HG02884 (cell line): ENCODE data around the gene PCDHGA6.
"Not testable (repeated sequence)": the region's sequence is repeated elsewhere in the genome, so short reads cannot be mapped to it uniquely, and the experiment has no call there.

ENCODE experiments used
- ATAC-seq: cut with Tn5 transposase; IDR thresholded peaks from one replicate; pipeline ENCODE4 v1.9.1; 2021; ENCODE audit warnings: mild to moderate bottlenecking, moderate library complexity; ENCODE audit not compliant: unreplicated experiment

PCDHGA6 gene

GRCh38 chr5:141359790-141360426 is 13.8 kb upstream of the PCDHGA6 start, which contains the start of gene PCDHGB2:
Gene PCDHGB2, plus strand, starts transcription at chr5:141359994. Its CDS starts 142 bp downstream, at chr5:141360136.
- ATAC-seq: no peak

DNA sequence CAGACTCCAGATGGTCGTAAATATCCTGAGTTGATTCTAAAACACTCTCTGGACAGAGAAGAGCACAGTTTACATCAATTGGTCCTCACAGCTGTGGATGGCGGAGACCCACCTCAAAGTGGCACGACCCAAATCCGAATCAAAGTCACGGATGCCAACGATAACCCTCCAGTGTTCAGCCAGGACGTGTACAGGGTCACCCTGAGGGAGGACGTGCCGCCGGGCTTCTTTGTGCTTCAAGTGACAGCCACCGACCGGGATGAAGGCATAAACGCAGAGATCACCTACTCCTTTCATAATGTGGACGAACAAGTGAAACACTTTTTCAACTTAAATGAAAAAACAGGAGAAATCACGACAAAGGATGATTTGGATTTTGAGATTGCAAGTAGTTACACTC is 13.0 kb upstream of the PCDHGA6 start:
- no peak for ATAC-seq

- no peak for ATAC-seq
These were observed 11.0 kb upstream of the PCDHGA6 start for GRCh38 chr5:141362719-141363118.

DNA sequence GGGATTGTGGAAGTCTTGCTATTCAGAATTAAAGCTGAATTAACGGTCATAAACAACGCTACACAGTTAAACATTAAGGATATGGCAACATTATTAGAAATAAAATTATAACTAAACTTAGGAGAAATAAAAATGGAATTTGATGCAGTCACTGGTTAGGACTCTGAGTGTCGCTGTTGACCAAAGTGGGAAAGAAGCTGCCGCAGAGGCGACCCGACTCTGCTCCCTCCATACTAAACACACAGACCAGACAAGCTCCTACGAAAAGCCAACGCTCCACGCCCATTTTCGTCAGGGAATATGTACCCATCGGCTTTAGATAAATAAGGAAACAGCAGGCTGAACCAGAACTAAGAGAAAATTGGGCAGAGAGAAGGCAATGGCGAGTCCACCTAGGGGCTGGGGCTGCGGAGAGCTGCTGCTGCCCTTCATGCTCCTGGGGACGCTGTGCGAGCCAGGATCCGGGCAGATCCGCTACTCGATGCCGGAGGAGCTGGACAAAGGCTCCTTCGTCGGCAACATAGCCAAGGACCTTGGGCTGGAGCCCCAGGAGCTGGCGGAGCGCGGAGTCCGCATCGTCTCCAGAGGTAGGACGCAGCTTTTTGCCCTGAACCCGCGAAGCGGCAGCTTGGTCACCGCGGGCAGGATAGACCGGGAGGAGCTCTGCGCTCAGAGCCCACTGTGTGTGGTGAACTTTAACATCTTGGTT is 9.6 kb upstream of the PCDHGA6 start, which contains the start of gene PCDHGA5:
Gene PCDHGA5 (plus strand): TSS at position 211 of the 709 bp plus-strand sequence. CDS start 169 bp downstream, at position 380.
- ATAC-seq: no peak

DNA sequence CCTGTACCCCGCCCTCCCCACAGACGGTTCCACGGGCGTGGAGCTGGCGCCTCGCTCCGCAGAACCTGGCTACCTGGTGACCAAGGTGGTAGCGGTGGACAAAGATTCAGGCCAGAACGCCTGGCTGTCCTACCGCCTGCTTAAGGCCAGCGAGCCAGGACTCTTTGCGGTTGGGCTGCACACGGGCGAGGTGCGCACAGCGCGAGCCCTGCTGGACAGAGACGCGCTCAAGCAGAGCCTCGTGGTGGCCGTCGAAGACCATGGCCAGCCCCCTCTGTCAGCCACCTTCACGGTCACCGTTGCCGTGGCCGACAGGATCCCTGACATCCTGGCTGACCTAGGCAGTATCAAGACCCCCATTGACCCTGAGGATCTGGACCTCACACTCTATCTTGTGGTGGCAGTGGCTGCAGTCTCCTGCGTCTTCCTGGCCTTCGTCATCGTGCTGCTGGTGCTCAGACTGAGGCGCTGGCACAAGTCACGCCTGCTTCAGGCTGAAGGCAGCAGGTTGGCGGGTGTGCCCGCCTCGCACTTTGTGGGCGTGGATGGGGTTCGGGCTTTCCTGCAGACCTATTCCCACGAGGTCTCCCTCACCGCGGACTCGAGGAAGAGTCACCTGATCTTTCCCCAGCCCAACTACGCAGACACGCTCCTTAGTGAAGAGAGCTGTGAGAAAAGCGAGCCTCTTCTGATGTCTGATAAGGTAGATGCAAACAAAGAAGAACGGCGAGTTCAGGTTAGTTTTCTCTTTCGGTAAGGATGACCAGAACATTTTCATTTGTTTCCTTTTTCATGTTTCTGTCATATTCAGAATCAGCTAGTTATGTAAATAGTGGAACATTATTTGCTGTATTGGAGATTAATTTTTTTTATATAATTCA is 7.4 kb upstream of the PCDHGA6 start:
- no peak for ATAC-seq

- peak; percentile 98 for ATAC-seq
These were observed 3.5 kb upstream of the PCDHGA6 start, which contains the start of gene PCDHGB3 for GRCh38 chr5:141369994-141370848. Gene PCDHGB3, plus strand, starts transcription at chr5:141370242. Its CDS starts 153 bp downstream, at chr5:141370395.

- ATAC-seq: no peak
These were observed 1.9 kb upstream of the PCDHGA6 start for GRCh38 chr5:141371572-141372475.

DNA sequence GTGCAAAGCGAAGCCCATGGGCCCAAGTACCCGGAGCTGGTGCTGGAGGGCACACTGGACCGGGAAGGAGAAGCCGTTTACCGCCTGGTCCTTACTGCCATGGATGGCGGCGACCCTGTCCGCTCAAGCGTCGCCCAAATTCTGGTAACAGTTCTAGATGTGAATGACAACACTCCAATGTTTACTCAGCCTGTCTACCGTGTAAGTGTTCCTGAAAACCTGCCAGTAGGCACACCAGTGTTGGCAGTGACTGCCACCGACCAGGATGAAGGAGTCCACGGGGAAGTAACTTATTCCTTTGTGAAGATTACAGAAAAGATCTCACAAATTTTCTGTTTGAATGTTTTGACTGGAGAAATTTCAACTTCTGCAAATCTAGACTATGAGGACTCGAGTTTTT is 936 bp downstream of the PCDHGA6 start:
- no peak for ATAC-seq

DNA sequence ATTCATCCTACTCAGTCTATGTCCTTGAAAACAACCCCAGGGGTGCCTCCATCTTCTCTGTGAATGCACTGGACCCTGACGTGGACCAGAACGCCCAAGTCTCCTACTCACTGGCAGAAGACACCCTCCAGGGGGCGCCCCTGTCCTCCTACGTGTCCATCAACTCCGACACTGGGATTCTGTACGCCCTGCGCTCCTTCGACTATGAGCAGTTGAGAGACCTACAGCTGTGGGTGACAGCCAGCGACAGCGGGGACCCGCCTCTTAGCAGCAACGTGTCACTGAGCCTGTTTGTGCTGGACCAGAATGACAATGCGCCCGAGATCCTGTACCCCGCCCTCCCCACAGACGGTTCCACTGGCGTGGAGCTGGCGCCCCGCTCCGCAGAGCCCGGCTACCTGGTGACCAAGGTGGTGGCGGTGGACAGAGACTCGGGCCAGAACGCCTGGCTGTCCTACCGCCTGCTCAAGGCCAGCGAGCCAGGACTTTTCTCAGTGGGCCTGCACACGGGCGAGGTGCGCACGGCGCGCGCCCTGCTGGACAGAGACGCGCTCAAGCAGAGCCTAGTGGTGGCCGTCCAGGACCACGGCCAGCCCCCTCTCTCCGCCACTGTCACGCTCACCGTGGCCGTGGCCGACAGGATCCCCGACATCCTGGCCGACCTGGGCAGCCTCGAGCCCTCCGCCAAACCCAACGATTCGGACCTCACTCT is 1.9 kb downstream of the PCDHGA6 start:
- not testable (repeated sequence) for ATAC-seq

DNA sequence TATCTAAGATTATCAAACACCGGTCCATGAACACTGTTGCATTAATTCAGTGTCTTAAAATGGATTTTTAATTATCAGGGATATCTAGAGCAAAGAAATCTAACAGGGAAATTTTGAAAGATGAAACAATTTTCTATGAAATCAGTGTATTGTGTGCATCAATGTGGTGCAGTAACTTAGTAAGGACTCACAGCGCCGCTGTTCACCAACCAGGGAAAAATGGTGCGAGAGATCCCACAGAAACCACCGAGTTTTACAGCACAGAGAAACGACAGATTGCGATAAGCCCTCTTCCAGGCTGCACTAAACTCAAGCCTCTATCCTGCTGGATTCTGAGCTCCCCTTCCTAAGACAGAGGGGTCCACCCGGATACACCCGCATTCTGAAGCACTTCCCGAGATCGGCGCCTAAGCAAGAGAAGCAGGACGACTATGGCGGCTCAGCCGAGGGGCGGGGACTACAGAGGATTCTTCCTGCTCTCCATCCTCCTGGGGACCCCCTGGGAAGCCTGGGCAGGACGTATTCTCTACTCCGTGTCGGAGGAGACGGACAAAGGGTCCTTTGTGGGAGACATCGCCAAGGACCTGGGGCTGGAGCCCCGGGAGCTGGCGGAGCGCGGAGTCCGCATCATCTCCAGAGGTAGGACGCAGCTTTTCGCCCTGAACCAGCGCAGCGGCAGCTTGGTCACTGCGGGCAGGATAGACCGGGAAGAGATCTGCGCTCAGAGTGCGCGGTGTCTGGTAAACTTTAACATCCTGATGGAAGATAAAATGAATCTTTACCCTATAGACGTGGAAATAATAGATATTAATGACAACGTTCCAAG is 9.0 kb downstream of the PCDHGA6 start, which contains the start of gene PCDHGA7:
Gene PCDHGA7 (plus strand): TSS at position 274 of the 826 bp plus-strand sequence. CDS start 158 bp downstream, at position 432.
- no peak for ATAC-seq

- no peak for ATAC-seq
These were observed 9.7 kb downstream of the PCDHGA6 start for GRCh38 chr5:141383345-141383744.

- no peak for ATAC-seq
These were observed 11.0 kb downstream of the PCDHGA6 start for GRCh38 chr5:141384471-141385267.

DNA sequence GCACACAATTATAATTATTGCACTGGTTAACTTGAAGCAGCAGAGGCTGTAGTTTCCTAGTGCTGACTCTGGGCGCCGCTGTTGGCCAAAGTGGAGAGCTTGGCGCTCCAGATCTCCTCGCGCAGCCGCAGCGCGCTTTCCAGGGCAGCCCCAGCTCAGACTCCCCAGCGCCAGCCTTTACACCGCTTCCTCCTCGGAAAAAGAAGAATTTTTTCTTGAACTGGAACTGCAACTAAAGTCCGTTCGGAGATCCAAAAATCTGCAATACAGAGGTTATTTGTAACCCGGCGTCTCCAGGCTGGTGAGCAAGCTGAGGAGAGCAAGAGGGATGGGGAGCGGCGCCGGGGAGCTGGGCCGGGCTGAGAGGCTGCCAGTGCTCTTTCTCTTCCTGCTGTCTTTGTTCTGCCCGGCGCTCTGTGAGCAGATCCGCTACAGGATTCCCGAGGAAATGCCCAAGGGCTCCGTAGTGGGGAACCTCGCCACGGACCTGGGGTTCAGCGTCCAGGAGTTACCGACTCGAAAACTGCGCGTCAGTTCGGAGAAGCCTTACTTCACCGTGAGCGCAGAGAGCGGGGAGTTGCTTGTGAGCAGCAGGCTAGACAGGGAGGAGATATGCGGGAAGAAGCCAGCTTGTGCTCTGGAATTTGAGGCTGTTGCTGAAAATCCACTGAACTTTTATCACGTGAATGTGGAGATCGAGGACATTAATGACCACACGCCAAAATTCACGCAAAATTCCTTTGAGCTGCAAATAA is 14.0 kb downstream of the PCDHGA6 start, which contains the start of gene PCDHGB4:
Gene PCDHGB4 (plus strand): TSS at position 142 of the 755 bp plus-strand sequence. CDS start 187 bp downstream, at position 329.
- ATAC-seq: peak; percentile 95

- ATAC-seq: no peak
These were observed 15.0 kb downstream of the PCDHGA6 start for GRCh38 chr5:141388661-141389060.

GRCh38 chr5:141389153-141390042 is 15.7 kb downstream of the PCDHGA6 start:
- ATAC-seq: no peak
